EH (cell line): ENCODE results near the gene PTAFR.

Experiments used
- DNase-seq: peaks from one replicate; pipeline ENCODE4 v3.0.0-alpha.2; 2015; ENCODE audit warnings: low read depth

The PTAFR gene

GRCh38 chr1:28178690-28179485 lies 2.4 kb upstream of the PTAFR start:
- no peak for DNase-seq

- DNase-seq = no peak
Measured at GRCh38 chr1:28175955-28176485, 470 bp downstream of the PTAFR start.

- peak; percentile 67 for DNase-seq
Measured at GRCh38 chr1:28173980-28174297, 2.6 kb downstream of the PTAFR start.

DNA sequence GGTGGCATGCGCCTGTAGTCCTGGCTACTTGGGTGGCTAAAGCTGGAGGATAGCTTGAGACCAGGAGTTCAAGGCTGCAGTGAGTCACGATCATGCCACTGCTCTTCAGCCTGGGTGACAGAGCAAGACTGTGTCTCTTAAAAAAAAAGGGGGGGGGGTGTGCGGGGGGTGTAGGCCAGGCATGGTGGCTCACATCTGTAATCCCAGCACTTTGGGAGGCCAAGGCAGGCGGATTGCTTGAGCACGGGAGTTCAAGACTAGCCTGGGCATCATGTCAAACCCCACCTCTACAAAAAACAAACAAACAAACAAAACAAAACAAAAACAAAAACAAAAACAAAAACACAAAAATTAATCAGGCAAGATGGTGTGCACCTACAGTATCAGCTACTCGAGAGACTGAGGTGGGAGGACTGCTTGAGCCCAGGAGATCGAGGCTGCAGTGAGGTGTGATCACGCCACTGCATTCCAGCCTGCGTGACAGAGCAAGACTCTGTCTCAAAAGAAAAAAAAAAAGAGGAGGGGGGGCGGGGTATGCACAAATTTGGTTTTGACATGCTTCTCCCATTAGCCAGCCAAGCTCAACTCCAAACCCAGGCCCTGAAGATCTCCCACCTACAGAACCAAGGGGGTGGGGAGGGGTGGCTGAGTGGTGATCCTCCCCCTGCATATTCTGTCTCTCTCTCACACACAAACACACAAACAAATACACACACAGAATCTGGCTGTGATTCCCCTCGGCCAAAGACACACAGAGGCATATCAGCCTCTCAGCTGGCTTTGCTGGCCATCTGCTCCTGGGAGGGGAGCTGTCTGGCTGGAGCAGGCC lies 3.1 kb downstream of the PTAFR start:
- DNase-seq = peak; percentile 65

GRCh38 chr1:28172713-28173150 lies 3.8 kb downstream of the PTAFR start:
- DNase-seq = peak; percentile 23

DNA sequence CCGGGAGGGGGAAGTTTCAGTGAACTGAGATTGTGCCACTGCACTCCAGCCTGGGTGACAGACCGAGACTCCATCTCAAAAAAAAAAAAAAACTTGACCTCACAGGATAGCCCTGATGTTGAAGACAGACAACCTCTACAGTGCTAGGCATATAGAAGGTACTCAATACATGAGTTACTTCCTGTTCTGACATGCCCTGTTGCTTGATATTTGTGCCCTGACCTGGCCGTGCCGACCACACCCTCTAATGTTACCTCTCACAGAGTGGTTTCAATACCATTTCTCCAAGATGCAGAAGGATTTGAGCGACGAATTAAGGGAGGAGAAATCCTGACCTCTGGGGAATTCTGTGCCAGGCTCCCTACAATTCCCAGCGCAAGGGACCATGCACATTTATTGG lies 5.2 kb downstream of the PTAFR start:
- no peak for DNase-seq

- no peak for DNase-seq
Measured at GRCh38 chr1:28170001-28170596, 6.4 kb downstream of the PTAFR start.

DNA sequence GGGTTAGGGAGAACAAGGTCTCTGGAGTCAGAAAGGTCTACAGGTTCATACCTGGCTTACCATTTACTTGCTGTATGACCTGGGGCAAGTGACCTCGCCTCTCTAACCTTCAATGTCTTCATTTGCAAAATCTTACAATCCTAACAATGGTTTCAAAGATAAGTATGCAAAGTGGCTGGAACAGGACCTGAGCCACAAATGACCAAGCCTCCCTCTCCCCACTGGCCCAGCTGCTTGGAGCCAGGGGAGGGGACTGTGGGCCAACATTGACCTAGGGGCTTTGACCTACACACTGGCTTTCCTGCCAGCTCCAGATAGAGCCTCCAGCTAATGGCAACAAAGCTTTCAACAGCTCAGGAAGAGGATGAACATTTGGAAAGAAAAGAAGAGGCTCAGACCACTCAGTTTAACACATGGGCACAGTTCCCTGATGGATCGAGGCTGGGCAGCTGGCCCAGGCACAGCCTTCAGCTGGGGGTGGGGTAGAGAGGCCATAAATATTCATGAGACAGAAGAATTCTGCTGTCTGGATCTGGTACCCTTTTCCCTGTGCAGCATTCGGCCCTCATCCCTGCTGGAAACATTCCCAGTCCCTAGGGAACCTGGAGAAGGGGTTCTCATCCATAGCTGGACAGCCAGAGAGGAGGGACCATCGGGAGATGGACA lies 12.9 kb downstream of the PTAFR start:
- peak; percentile 31 for DNase-seq

DNA sequence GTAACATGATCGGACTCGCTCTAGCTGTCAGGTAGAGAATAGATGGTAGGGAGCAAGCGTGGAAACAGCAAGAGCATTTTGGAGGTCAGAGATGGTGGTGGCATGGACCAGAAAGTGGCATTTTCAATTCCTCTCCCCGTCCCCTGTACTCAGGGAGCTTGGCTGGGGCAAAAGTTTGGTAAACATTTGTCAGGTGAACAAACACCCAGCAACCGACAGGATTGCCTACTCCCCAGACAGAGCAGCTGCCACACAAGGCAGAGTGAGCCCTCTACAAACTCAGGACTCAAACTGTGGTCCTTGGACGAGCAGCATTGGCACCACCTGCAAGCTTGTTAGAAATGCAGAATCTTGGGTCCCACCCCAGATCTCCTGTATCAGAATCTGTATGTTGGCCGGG lies 14.3 kb downstream of the PTAFR start:
- DNase-seq = no peak

GRCh38 chr1:28161751-28162150 lies 14.7 kb downstream of the PTAFR start:
- no peak for DNase-seq

- peak; percentile 79 for DNase-seq
Measured at GRCh38 chr1:28160782-28161266, 15.7 kb downstream of the PTAFR start.

DNA sequence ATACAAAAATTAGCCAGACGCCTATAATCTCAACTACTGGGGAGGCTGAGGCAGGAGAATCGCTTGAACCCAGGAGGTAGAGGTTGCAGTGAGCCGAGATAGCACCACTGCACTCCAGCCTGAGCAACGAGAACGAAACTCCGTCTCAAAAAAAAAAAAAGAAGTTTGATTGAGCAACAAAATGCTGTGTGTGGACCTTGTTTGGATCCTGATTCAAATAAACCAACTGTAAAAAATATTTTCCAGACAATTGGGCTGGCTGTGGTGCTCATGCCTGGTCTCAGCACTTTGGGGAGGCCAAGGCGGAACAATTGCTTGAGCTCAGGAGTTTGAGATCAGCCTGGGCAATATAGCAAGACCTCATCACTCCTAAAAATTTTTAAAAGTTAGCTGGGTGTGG lies 16.8 kb downstream of the PTAFR start:
- no peak for DNase-seq

- DNase-seq = no peak
Measured at GRCh38 chr1:28159243-28159642, 17.2 kb downstream of the PTAFR start.

GRCh38 chr1:28157894-28158293 lies 18.6 kb downstream of the PTAFR start:
- DNase-seq = no peak

- no peak for DNase-seq
Measured at GRCh38 chr1:28156821-28157220, 19.7 kb downstream of the PTAFR start.

DNA sequence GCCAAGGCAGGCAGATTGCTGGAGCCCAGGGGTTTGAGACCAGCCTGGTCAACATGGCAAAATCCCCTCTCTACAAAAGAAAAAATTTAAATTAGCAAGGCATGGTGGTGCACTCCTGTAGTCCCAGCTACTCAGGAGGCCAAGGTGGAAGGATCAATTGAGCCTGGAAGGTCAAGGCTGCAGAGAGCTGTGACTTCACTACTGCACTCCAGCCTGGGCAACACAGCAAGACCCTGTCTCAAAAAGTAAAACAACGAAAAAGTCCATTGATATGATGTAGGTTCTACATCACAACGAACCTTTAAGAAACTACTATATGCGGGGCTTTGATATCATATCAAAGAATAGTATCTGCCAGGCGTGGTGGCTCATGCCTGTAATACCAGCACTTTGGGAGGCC lies 20.9 kb downstream of the PTAFR start:
- no peak for DNase-seq

DNA sequence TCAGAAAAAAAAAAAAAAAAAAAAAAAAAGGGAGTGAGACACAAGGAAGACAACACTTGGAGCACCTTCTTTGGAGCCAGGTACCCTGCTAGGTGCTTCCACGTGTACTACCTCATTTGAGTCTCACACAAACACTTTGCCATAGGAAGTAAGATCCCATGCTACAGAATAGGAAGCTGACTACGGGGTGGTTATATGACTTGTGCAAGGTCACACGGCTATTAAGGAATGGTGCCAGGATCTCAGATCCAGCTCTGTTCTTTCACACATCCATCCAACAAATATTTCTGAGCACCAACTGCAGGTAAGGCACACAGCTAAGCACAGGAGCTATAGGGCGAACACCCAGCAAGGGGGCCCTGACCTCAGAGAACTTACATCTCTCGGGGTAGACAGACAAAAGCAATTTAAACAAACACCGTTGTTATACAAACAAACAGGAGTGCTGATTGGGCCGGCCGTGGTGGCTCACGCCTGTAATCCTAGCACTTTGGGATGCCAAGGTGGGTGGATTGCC lies 22.4 kb downstream of the PTAFR start:
- no peak for DNase-seq

DNA sequence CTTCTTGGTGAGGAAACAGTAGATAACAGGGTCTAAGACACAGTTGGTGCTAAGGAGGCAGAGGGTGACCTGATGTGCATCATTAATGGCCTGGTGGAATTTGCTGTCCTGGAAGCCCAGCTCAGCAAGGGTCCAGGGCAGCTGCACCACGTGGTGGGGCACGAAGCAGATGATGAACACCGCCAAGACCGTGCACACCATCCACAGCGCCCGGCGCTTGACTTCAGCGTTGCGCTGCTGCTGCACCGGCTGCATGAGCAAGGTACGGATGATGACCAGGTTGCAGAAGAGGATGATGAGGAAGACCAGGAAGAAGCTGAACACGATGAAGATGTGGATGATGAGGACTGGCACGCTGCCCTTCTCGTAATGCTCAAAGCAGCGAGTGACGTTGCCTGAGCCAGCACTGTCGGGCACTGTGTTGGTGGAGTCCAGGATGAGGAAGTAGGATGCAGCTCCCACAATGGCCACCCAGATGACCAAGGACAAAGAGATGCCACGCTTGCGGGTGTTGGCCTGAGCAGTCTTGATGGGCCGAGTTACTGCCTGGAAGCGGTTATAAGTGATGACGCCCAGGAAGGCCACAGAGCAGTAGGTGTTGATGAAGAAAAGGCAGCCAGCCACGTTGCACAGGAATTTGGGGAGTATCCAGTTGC lies 26.2 kb downstream of the PTAFR start:
- DNase-seq = no peak

GRCh38 chr1:28148880-28149195 lies 27.7 kb downstream of the PTAFR start:
- DNase-seq = no peak

GRCh38 chr1:28147264-28148094 lies 29.0 kb downstream of the PTAFR start:
- DNase-seq = no peak

- no peak for DNase-seq
Measured at GRCh38 chr1:28145728-28146127, 30.8 kb downstream of the PTAFR start.
